Putamen (tissue), 1 donor: ENCODE measurements around the gene RAE1.
A peak's percentile ranks its signal among the peaks of the same experiment; 100 is the strongest.

Experiments
- DNase-seq: peaks from one replicate; pipeline ENCODE4 v3.0.0-alpha.2; 2016; ENCODE audit warnings: low spot score

RAE1 gene

GRCh38 chr20:57388953-57389694, 38.1 kb downstream of the RAE1 start:
- peak; percentile 75 for DNase-seq

GRCh38 chr20:57389695-57390603, 38.9 kb downstream of the RAE1 start:
- DNase-seq, result no peak

- DNase-seq, result peak; percentile 78
These were observed 39.8 kb downstream of the RAE1 start, which contains the start of gene RBM38 for GRCh38 chr20:57390604-57391438. Gene RBM38, plus strand, starts transcription at chr20:57391396. Its CDS starts 186 bp downstream, at chr20:57391582.

- no peak for DNase-seq
These were observed 40.6 kb downstream of the RAE1 start for GRCh38 chr20:57391439-57392301.

GRCh38 chr20:57392512-57393271, 41.6 kb downstream of the RAE1 start:
- no peak for DNase-seq

GRCh38 chr20:57393321-57394120, 42.5 kb downstream of the RAE1 start:
- no peak for DNase-seq

- DNase-seq, result no peak
These were observed 43.3 kb downstream of the RAE1 start for GRCh38 chr20:57394121-57395082.

- peak; percentile 98 for DNase-seq
These were observed 44.3 kb downstream of the RAE1 start for GRCh38 chr20:57395111-57395966.

GRCh38 chr20:57396212-57396983, 45.3 kb downstream of the RAE1 start:
- no peak for DNase-seq

GRCh38 chr20:57396984-57397692, 46.1 kb downstream of the RAE1 start:
- DNase-seq, result no peak

- DNase-seq, result no peak
These were observed 46.6 kb downstream of the RAE1 start for GRCh38 chr20:57397693-57398108.

GRCh38 chr20:57398231-57398821, 47.3 kb downstream of the RAE1 start:
- no peak for DNase-seq

- DNase-seq, result no peak
These were observed 48.0 kb downstream of the RAE1 start for GRCh38 chr20:57398901-57399535.

- no peak for DNase-seq
These were observed 48.6 kb downstream of the RAE1 start for GRCh38 chr20:57399587-57400155.
